ENCODE measurements around the gene ANXA3. TPM values are rescaled to one million over a fixed set of nuclear protein-coding genes. Genes with fewer than 3 reads are reported as not detected.

Gene ANXA3
- total RNA-seq, 3 donors from 2014 or later: 37.6 to 170 (median 95.7) TPM

DNA sequence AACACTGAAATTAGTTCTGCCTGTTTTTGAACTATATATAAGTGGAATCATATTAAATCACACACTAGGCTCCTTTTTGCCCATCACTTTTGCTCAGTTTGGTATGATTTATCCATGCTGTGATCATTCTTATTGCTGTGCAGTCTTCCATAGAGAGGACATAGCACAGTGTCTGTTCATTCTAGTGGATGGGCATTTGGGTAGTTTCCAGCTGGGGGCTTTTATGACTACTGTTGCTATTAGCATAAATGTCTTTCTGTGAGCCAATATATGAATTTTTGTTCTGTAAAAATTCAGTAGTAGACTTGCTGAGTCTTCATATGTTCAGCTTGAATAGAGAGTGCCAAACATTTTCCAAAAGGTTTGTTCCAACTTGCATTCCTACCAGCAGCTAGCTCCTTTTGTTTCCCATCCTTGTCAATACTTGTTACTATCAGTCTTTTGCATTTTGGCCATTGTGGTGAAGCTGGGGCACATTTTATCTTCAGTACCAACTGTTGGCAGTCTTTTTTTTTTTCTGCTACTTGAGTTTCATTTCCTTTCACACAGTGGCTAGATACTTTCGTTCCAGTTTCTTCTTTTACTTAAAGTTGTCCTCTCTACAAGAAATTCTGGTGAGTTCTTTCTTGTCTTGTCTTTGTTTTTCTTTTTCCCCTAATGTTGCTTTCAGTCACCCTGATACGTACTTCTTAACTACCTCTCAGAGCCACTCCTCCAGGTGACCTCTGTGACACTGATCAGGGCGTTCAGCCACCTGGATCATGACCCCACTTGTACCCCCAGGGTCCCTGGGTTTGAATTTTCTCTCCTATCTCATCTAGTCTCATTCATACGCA lies 87.0 kb downstream of the ANXA3 start:
- Histone ChIP-seq H3K36me3 (no peaks in the 10 kb centered on the region), H3K4me3 (no peak overlapping the region), H3K9me3 (no peaks in the 10 kb centered on the region), H3K4me1 (peaks cover 0 to under 1% of the 10 kb centered on the region in 2 donors), H3K27me3 (no peaks in the 10 kb centered on the region), H3K27ac (peak overlapping the region; percentile 58)
- DNase-seq (ENCODE audit: low spot score in 2 of 2): no peak
- intact Hi-C loops (cut with DNase I; ENCODE audit: low total_unique reads): no loop called here
- no peak for TF ChIP-seq POLR2AphosphoS5 (IDR thresholded peaks at IDR 0.05)
- TF ChIP-seq, protein P1, sequence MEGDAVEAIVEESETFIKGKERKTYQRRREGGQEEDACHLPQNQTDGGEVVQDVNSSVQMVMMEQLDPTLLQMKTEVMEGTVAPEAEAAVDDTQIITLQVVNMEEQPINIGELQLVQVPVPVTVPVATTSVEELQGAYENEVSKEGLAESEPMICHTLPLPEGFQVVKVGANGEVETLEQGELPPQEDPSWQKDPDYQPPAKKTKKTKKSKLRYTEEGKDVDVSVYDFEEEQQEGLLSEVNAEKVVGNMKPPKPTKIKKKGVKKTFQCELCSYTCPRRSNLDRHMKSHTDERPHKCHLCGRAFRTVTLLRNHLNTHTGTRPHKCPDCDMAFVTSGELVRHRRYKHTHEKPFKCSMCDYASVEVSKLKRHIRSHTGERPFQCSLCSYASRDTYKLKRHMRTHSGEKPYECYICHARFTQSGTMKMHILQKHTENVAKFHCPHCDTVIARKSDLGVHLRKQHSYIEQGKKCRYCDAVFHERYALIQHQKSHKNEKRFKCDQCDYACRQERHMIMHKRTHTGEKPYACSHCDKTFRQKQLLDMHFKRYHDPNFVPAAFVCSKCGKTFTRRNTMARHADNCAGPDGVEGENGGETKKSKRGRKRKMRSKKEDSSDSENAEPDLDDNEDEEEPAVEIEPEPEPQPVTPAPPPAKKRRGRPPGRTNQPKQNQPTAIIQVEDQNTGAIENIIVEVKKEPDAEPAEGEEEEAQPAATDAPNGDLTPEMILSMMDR (IDR thresholded peaks at IDR 0.05): no peak
- TF ChIP-seq POLR2A (IDR thresholded peaks at IDR 0.05): no peak

DNA sequence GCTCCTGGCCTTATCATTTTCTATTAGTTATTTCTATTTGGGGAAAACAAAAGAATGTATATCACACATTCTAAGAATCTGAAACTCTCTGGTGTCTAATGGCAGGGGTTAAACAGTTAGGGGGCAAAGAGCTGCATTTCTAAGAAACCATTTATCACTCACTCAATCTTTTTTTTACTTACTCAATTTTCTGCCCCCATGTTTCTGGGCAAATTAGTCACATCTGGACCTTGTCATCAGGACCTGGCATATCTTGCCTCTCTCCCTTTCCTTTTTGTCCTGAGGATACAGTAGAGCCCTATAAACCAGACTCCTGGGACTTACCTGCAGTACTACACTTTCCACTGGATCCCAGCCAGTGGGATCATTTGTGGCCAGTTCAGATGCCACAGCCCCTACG lies 89.1 kb downstream of the ANXA3 start:
- Histone ChIP-seq H3K27ac (no peak overlapping the region), H3K4me1 (peaks cover 0 to 4% of the 10 kb centered on the region in 2 donors), H3K36me3 (no peaks in the 10 kb centered on the region), H3K27me3 (no peaks in the 10 kb centered on the region), H3K4me3 (no peak overlapping the region), H3K9me3 (no peaks in the 10 kb centered on the region)
- DNase-seq (ENCODE audit: low spot score in 2 of 2): no peak
- intact Hi-C loops (cut with DNase I; ENCODE audit: low total_unique reads): loop anchor here (10.0 kb wide), 1 partner anchor 134 kb away; the partner anchor contains the start of gene BMP2K
- TF ChIP-seq POLR2A (IDR thresholded peaks at IDR 0.05) (no peak), POLR2AphosphoS5 (IDR thresholded peaks at IDR 0.05) (no peak)
- TF ChIP-seq, protein P1 (IDR thresholded peaks at IDR 0.05): no peak

DNA sequence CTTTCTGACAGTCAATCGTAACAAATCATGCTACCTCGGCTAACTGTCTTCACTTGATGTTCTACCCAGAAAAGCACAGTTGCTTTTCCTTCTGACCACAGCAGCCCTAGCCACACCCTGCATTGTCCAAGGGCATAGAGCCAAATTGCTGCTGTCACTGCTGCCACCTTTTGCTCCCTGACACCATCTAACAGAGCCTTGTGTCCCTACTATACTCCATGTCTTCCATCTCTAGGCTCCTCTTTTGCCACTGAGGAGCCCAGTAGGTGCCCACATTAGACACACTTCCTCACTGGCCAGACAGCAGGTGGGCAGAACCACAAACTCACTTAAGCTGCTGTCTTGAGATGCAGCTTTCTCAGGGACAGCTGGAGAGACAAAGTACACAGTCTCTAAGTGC lies 91.4 kb downstream of the ANXA3 start:
- no peak overlapping the region for H3K27ac ChIP-seq
- no peak overlapping the region for H3K4me3 ChIP-seq
- no peaks in the 10 kb centered on the region for H3K9me3 ChIP-seq
- peaks cover 5 to 7% of the 10 kb centered on the region in 2 donors for H3K4me1 ChIP-seq
- no peaks in the 10 kb centered on the region for H3K36me3 ChIP-seq
- intact Hi-C loops (cut with DNase I; ENCODE audit: low total_unique reads): loop anchor here (10.0 kb wide), 1 partner anchor 132 kb away; the partner anchor contains the start of gene BMP2K
- H3K27me3 ChIP-seq: no peaks in the 10 kb centered on the region
- no peak for TF ChIP-seq POLR2A (IDR thresholded peaks at IDR 0.05)
- TF ChIP-seq, protein P1 (IDR thresholded peaks at IDR 0.05): no peak
- no peak for TF ChIP-seq POLR2AphosphoS5 (IDR thresholded peaks at IDR 0.05)
- DNase-seq (ENCODE audit: low spot score in 2 of 2): no peak

DNA sequence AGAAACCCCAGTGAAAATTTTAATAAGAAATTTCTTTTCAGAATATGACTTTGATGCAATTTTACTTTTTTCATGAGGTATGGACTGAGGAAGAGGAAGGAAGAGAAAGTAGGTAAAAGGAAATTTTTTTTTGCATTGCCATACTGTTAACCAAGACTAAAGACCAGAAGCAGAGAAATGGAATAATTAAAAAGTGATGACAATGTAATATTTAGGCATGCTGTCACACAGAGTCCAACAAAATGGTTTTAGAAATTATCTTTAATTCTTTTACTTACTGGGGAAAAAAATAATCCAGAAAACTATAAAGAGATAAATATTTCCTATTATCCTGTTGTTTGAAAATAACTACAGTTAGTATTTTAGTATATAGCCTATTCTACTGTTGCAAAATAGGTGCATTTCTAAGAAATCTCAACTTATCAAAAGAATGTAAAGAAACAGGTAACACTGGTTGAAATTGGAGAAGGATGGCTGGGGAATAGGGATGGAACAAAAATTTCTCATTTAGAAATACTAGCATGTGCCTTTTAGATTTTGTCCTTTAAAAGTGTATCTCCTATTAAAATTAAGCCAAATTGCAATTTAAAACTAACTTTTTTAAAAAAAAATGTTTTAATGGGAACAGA lies 92.6 kb downstream of the ANXA3 start:
- no peak for TF ChIP-seq POLR2AphosphoS5 (IDR thresholded peaks at IDR 0.05)
- no peak for TF ChIP-seq POLR2A (IDR thresholded peaks at IDR 0.05)
- TF ChIP-seq, protein P1 (IDR thresholded peaks at IDR 0.05): no peak
- H3K36me3 ChIP-seq: no peaks in the 10 kb centered on the region
- DNase-seq (ENCODE audit: low spot score in 2 of 2): no peak
- no peak overlapping the region for H3K4me3 ChIP-seq
- no peaks in the 10 kb centered on the region for H3K27me3 ChIP-seq
- peak overlapping the region in 1 of 2 donors; percentile 88 for H3K27ac ChIP-seq
- no peaks in the 10 kb centered on the region for H3K9me3 ChIP-seq
- intact Hi-C loops (cut with DNase I; ENCODE audit: low total_unique reads): loop anchor here (10.0 kb wide), 1 partner anchor 131 kb away; the partner anchor contains the start of gene BMP2K
- H3K4me1 ChIP-seq: peaks cover 5 to 7% of the 10 kb centered on the region in 2 donors

Data from breast epithelium (tissue), 4 donors.